Activated CD4-positive, CD25-positive, alpha-beta regulatory T cell (primary cell): Measurements from ENCODE around the gene CHD9NB.
A peak's percentile ranks its signal among the peaks of the same experiment; 100 is the strongest.

Experiments used
- DNase-seq, 4 experiments: peaks; one replicate each; lab custom pipeline; 2025; lab: John Stamatoyannopoulos, UW

The CHD9NB gene

DNA sequence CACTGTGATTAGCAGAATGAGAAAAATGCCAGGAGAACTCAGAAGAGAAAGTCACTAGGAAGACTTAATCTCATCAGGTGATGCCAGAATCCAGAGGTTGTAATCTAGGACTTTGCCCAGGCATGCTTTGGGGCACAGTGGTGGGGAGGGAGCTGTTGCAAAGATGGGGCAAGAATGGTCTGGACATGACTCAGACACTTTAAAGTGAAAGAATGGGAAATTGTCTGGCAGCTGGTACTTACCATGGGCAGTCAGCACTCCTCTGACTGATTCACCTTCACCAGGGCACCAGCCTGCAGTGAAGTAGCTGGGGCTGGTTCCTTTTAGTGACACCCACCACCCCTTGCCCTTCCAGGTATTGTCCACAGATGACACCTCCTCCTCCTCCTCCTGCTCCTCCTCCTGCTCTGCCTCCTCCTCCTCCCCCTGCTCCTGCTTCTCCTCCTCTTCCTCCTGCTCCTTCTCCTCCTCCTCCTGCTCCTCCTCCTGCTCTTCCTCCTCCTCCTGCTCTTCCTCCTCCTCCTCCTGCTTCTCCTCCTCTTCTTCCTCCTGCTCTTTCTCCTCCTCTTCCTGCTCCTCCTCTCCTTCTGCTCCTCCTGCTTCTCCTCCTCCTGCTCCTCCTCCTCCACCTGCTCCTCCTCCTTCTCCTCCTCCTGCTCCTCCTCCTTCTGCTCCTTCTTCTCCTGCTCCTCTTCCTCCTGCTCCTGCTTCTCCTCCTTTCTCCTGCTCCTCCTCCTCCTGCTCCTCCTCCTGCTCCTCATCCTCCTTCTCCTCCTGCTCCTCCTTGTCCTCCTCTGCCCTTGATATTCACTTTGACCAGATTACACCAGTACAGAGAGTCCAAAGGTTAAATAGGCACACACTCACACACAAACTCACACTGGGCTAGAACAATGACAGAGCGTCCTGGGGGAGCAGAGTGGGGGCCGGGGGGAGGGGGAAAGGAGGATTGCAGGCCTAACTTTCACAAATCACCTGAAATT is at the start of gene CHD9NB:
Gene CHD9NB (minus strand): TSS at position 379 of the 983 bp plus-strand sequence. CDS start 8,739 bp downstream, outside the sequence.
- DNase-seq: no peak

GRCh38 chr16:53100889-53101288 is 48.2 kb upstream of the CHD9NB start:
- no peak for DNase-seq

DNA sequence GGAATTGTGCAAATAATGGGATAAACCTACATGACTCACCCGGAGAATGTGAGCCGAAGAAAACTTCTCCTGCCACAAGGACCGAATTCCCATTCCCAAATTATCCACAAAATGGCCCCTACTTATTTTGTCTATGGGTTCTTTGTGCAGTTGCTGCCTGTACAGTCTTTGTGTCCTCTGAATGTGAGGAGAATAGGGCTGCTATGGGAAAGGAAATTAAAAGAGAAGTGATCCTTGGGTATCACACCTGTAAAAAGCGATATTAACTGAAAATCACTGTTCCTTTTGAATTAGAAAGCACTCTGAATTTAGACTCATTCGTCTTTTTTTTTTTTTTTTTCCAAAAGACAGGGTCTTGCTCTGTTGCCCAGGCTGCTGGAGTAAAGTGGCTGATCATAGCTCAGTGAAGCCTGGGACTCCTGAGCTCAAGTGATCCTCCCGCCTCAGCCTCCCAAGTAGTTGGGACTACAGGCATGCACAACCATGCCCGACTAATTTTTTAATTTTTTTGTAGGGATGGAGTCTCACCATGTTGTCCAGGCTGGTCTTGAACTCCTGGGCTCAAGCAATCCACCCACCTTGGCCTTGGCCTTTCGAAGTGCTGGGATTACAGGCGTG is 47.5 kb upstream of the CHD9NB start:
- no peak for DNase-seq

- DNase-seq: no peak
Observed at GRCh38 chr16:53099318-53100130, 46.8 kb upstream of the CHD9NB start.

GRCh38 chr16:53098526-53099317 is 46.0 kb upstream of the CHD9NB start:
- peak in 1 of 4 experiments; percentile 5 for DNase-seq

DNA sequence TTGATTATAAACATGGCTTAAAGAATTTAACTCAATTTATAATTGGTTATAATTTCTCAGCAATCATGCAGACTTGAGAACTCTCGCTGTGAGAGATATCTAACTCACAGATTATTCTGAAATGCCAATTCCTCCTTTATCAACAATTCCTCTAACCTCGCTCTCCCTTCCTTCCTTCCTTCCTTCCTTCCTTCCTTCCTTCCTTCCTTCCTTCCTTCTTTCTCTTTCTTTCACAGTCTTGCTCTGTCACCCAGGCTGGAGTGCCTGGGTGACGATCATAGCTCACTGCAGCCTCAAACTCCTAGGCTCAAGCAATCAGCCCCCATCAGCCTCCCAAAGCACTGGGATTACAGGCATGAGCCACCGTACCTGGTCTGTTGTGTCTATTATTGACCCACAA is 44.5 kb upstream of the CHD9NB start:
- DNase-seq: no peak

DNA sequence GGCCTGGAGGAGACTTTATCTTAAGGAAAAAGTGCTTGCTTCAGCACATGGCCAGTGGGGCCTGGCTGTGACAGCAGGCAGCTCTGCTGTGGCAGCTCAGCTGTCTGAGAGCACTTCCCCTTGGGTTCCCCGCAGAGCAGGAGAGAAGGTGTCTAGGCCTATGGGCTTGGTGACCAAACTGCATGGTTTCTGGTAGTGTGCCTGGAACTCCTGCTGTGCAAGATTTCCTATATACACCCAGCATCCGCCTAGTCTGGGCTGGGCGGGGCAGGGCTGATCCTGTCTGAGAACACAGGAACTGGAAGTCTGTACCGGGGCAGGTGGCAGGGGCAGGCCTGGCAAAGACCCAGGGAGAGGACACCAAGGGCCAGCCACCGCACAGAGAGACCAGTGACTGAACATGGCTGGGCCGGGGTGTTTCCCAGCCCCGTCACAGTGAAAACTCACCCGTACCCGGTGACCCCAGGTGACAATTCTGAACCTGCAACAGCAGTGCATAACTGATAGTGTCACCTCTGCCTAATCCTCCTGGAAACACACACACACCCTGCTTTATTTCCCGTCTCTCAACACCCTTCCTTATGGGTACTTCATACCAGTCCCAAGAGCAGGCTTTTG is 41.4 kb upstream of the CHD9NB start:
- no peak for DNase-seq

- DNase-seq: no peak
Observed at GRCh38 chr16:53093162-53093744, 40.6 kb upstream of the CHD9NB start.

- no peak for DNase-seq
Observed at GRCh38 chr16:53092284-53092683, 39.6 kb upstream of the CHD9NB start.

DNA sequence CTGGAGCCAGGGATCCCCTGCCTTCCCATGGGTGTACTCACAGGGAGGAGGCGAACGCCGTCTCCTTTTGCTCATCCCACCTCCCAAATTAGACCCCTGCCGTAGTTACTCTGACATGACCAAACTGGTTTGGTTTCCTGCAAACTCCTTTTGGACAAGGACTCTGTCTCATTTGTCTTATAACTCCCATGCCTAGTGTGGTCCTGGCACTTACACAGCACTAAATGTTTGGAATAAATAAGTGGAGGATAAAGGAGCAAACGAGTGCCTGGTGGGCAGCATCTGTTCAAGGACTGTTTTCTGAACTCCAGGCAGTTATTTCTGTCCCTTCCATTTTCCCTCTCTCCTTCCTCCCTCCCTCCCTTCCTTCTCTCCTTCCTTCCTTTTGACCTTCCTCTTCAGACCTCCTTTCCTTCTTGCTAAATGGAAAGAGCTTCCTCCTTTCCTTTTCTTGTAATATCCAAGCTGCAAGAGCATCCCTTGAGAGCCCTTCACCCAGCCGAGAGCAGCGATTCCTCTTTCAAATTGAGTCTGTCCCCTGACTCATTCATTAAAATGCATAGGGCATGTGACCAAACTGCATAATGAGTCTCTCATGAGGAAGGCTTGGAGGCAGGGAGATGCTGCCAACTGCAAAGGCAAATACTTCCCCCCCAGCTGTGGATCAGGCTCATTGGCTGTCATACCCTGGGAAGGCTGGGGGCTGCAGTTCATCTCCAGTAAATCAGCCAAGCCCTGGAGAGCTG is 38.9 kb upstream of the CHD9NB start:
- DNase-seq: no peak

- DNase-seq: no peak
Observed at GRCh38 chr16:53090591-53091411, 38.1 kb upstream of the CHD9NB start.

GRCh38 chr16:53090286-53090590 is 37.5 kb upstream of the CHD9NB start:
- no peak for DNase-seq

DNA sequence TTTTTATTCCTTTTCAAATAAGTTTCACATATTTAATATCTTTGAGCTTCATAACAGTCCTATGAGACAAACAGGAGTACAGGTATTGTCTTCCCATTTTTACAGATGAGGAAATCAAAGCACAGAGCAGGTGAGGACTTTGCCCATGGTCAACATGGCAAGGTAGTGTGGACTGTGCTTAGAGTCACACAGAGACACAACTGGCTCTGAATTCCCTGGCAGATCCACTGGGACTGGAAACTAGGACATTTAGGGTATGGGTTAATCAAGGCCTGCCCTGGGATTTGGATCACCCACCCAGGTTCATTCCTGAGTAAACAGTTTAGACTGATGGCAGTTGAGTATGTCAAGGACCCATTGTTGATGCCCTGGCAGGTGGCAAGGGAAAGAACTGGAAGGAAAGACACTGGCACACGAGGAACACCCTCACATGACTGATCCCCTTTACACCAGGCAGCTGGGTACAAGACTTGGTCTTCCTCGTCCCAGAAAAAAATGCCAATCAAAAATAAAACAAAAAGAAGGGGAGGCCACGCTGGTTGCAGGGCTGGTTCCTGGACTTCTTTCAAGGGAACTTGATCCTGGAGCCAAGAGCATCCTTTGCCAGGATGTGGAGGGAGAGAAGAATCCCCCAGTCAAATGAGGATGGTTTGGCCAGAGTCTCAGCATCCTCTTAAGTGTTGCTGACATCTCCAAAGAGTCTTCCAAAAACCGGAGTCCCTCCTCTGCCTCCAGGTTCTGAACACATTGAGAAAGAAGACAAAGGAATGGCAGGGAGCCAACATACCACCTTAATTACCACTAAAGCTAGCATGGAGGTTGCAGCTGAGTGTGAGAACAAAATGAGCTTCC is 37.0 kb upstream of the CHD9NB start:
- DNase-seq: no peak

GRCh38 chr16:53087101-53087500 is 34.4 kb upstream of the CHD9NB start:
- DNase-seq: no peak

- DNase-seq: no peak
Observed at GRCh38 chr16:53085931-53086421, 33.3 kb upstream of the CHD9NB start.

DNA sequence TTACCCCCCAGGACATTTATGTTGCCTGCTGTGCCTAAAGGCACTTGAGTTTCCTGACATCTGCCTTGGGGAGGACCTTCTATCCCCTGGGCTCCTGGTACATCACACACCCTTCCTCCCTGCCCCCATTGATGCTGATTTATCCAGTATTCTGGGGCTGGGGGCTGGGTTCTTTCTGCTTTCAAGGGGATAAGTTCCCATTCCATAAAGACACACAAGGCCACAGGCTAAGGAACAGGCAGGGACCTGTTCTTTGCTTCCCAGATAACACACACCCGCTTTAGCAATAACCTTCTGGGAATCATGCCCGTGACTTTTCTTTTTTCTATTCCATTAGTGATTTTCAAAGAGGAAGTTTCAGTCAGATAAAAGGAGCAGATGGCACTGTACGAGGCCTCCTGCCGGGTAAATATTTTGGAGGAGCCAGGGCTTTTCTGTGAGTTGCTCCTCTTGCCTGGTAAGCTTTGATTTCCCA is 32.7 kb upstream of the CHD9NB start:
- no peak for DNase-seq

- DNase-seq: no peak
Observed at GRCh38 chr16:53084746-53085334, 32.1 kb upstream of the CHD9NB start.

DNA sequence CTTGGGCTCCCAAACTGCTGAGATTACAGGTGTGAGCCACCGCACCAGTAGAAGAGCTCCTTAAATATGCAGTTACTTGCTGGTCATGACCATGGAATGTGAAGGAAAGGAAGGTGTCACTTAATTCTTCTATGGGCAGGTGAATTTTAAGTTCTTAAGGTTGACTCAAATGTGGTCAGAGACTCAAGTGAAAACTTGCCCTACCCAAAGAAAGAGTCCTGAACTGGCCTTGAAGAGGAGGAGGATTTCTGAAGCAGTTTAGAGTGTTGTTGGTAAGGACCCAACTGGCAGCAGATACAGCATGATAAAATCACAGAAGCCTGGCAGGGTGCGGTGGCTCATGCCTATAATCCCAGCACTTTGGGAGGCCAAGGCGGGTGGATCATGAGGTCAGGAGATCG is 31.4 kb upstream of the CHD9NB start:
- no peak for DNase-seq
